ENCODE data around the gene SPINK4. TPM values are rescaled to one million over a fixed set of nuclear protein-coding genes. Genes with fewer than 3 reads are reported as not detected.

Gene SPINK4
- total RNA-seq, 1 experiment from 2014 or later = not detected

- Histone ChIP-seq H4K20me1 (ENCODE audit: control insufficient read depth, insufficient read depth, insufficient read length) (no peaks in the 10 kb centered on the region), H2BK120ac (ENCODE audit: low read depth, low read length, poor library complexity, severe bottlenecking) (no peak overlapping the region), H2BK15ac (ENCODE audit: low read depth, low read length) (no peak overlapping the region), H3K4me1 (ENCODE audit: insufficient read depth, low read length) (no peaks in the 10 kb centered on the region), H2AFZ (ENCODE audit: low read length) (no peak overlapping the region), H2BK5ac (ENCODE audit: insufficient read length, low read length) (no peak overlapping the region), H3K4ac (ENCODE audit: low read depth, low read length) (no peak overlapping the region), H3K79me2 (ENCODE audit: insufficient read depth, low read length) (no peaks in the 10 kb centered on the region), H3T11ph (ENCODE audit: low read length) (no peak overlapping the region), H3K4me2 (ENCODE audit: insufficient read depth, insufficient read length, low read length) (no peak overlapping the region), H3K23me2 (ENCODE audit: insufficient read length, low read depth, low read length, poor library complexity, severe bottlenecking) (no peaks in the 10 kb centered on the region), H3K18ac (ENCODE audit: insufficient read length, low read depth, low read length) (no peak overlapping the region), H2AK5ac (ENCODE audit: insufficient read length, low read length) (no peak overlapping the region), H3K79me1 (ENCODE audit: insufficient read depth, low read depth, low read length, poor library complexity, severe bottlenecking) (no peaks in the 10 kb centered on the region), H3K9me3 (ENCODE audit: control insufficient read depth, low read depth, low read length) (no peaks in the 10 kb centered on the region), H3K27ac (ENCODE audit: insufficient read length, low read depth, low read length) (no peak overlapping the region), H2BK12ac (ENCODE audit: insufficient read length, low read depth, low read length) (no peak overlapping the region), H3K9ac (ENCODE audit: extremely low read depth, insufficient read length, low read length) (no peak overlapping the region), H3K23ac (ENCODE audit: insufficient read length, low read depth, low read length) (no peak overlapping the region), H2BK20ac (ENCODE audit: low read depth, low read length, poor library complexity, severe bottlenecking) (no peak overlapping the region), H3K27me3 (ENCODE audit: insufficient read depth, low read length) (no peaks in the 10 kb centered on the region), H3K14ac (ENCODE audit: insufficient read depth, low read length) (no peak overlapping the region), H3K56ac (ENCODE audit: insufficient read length, low read depth, low read length) (no peak overlapping the region), H4K8ac (replicated peaks; ENCODE audit: insufficient read length, low read depth, low read length) (no peak overlapping the region), H4K91ac (ENCODE audit: insufficient read length, low read depth, low read length) (no peak overlapping the region), H4K5ac (ENCODE audit: insufficient read length, low read depth, low read length) (no peak overlapping the region)
- no CpG with 5 or more reads among the region's 6 CpGs for WGBS (ENCODE audit: extremely low coverage, insufficient read length, low lambda C conversion rate)
- Mint-ChIP-seq H3K4me3 (no peak overlapping the region), H3K4me1 (no peaks in the 10 kb centered on the region), H3K9me3 (no peaks in the 10 kb centered on the region; a peak in 1 of 5 replicates), H3K27ac (no peak overlapping the region), H3K36me3 (ENCODE audit: insufficient read depth in 1 of 3, low read depth in 3 of 3) (peaks cover 11 to 33% (median 12%) of the 10 kb centered on the region in 3 experiments; a peak in 5 of 7 replicates), H3K27me3 (ENCODE audit: low read depth) (no peaks in the 10 kb centered on the region)
- no peak for TF ChIP-seq CTCF (conservative IDR thresholded peaks at IDR 0.05)
- DNase-seq = no peak
These were observed 9.2 kb downstream of the SPINK4 start for GRCh38 chr9:33249087-33249658.
